K562 (cell line): ENCODE data around the gene THOC5.

Source experiments
- JUNB ChIP-seq: fragments of 450-650 bp; formaldehyde crosslinking; conservative IDR thresholded peaks from 2 replicates; pipeline ENCODE4 v1.4.0; 2020; ENCODE audit warnings: mild to moderate bottlenecking
- MXI1 ChIP-seq: IDR thresholded peaks from 2 replicates; pipeline ENCODE4 v1.6.1; 2011; ENCODE audit warnings: low read depth, mild to moderate bottlenecking, improper control_type of control experiment, low read length
- PHF8 ChIP-seq: fragments of 200-600 bp; sonication (generic); IDR thresholded peaks from 2 replicates; pipeline ENCODE4 v1.6.1; 2012; ENCODE audit warnings: mixed run types, mild to moderate bottlenecking, inconsistent platforms, low read length, moderate library complexity, borderline replicate concordance
- RFX5 ChIP-seq: IDR thresholded peaks from 2 replicates; pipeline ENCODE4 v1.6.1; 2011; ENCODE audit warnings: low read depth, mild to moderate bottlenecking, improper control_type of control experiment, low read length
- XRCC3 ChIP-seq: fragments of 450-650 bp; IDR thresholded peaks from 2 replicates; pipeline ENCODE4 v1.6.1; 2017; ENCODE audit warnings: mild to moderate bottlenecking, moderate library complexity
- ZNF124 ChIP-seq: sonication (generic); formaldehyde crosslinking; IDR thresholded peaks from 2 replicates; pipeline ENCODE4 v1.8.1; 2022; ENCODE audit warnings: missing genetic modification reagents
- TF ChIP-seq, protein P1 (sequence below): fragments of 450-650 bp; IDR thresholded peaks from 2 replicates; pipeline ENCODE4 v1.6.1; 2016
- TF ChIP-seq, protein P2 (sequence below): fragments of 250-450 bp; sonication (Bioruptor Pico); IDR thresholded peaks from 2 replicates; pipeline ENCODE4 v1.8.0; 2022; ENCODE audit warnings: inconsistent platforms

DNA sequence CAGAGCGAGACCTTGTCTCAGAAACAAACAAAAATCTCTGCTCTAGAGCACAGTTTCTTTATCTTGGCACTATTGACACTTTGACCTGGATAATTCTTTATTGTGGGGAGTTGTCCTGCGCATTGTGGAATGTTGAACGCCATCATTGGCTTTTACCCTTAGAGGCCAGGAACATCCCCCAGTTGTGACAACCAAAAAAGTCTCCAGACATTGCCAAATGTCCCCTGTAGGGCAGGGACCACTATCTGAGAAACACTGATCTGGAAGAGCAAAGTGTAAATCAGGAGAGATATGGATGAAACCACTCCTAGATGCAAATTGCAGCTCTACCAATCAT lies 45.1 kb upstream of the THOC5 start:
- TF ChIP-seq MXI1 (no peak), ZNF124 (CRISPR knock-in tag) (no peak), PHF8 (no peak), JUNB (CRISPR knock-in tag) (no peak), XRCC3 (no peak), RFX5 (no peak)
- TF ChIP-seq, protein P1, sequence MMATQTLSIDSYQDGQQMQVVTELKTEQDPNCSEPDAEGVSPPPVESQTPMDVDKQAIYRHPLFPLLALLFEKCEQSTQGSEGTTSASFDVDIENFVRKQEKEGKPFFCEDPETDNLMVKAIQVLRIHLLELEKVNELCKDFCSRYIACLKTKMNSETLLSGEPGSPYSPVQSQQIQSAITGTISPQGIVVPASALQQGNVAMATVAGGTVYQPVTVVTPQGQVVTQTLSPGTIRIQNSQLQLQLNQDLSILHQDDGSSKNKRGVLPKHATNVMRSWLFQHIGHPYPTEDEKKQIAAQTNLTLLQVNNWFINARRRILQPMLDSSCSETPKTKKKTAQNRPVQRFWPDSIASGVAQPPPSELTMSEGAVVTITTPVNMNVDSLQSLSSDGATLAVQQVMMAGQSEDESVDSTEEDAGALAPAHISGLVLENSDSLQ = no peak
- TF ChIP-seq, protein P2, sequence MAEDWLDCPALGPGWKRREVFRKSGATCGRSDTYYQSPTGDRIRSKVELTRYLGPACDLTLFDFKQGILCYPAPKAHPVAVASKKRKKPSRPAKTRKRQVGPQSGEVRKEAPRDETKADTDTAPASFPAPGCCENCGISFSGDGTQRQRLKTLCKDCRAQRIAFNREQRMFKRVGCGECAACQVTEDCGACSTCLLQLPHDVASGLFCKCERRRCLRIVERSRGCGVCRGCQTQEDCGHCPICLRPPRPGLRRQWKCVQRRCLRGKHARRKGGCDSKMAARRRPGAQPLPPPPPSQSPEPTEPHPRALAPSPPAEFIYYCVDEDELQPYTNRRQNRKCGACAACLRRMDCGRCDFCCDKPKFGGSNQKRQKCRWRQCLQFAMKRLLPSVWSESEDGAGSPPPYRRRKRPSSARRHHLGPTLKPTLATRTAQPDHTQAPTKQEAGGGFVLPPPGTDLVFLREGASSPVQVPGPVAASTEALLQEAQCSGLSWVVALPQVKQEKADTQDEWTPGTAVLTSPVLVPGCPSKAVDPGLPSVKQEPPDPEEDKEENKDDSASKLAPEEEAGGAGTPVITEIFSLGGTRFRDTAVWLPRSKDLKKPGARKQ (CRISPR knock-in tag) = no peak
